Adrenal gland (tissue), 12 donors: ENCODE measurements around the gene VIPR1. TPM values are rescaled to one million over a fixed set of nuclear protein-coding genes. Genes with fewer than 3 reads are reported as not detected.

Experiments
- DNase-seq, 7 donors: peaks; one replicate each; pipeline ENCODE4 v3.0.0-alpha.2; 2019 to 2020
- H3K27ac ChIP-seq, 5 donors: fragments of 200-600 bp; sonication (generic) in 4 of 5; 1 replicate in 3 of 5; 2 replicates in 2 of 5; pipeline versions ENCODE4 v1.5.1 to v1.8.0; 2016 to 2020; ENCODE audit warnings: mild to moderate bottlenecking in 1 of 5
- H3K27me3 ChIP-seq: fragments of 200-600 bp; 2 replicates; pipeline ENCODE4 v1.8.0; 2021
- H3K36me3 ChIP-seq, 2 donors: fragments of 200-600 bp; replicated peaks in 1 of 2; 1 replicate in 1 of 2; 2 replicates in 1 of 2; pipeline versions ENCODE4 v1.5.1 to v1.8.0; 2018 to 2022
- H3K4me1 ChIP-seq, 2 donors: fragments of 200-600 bp; replicated peaks in 1 of 2; 1 replicate in 1 of 2; 2 replicates in 1 of 2; pipeline versions ENCODE4 v1.5.1 to v1.8.0; 2018 to 2021
- H3K4me3 ChIP-seq, 4 donors: fragments of 200-600 bp; sonication (generic) in 3 of 4; one replicate each; pipeline ENCODE4 v1.5.1; 2016 to 2018
- H3K9me3 ChIP-seq, 3 donors: fragments of 200-600 bp; sonication (generic) in 1 of 3; replicated peaks in 1 of 3; 1 replicate in 2 of 3; 2 replicates in 1 of 3; pipeline versions ENCODE4 v1.5.1 to v1.8.0; 2016 to 2021
- CTCF ChIP-seq, 6 experiments: fragments of 450-650 bp in 4 of 6; fragments of 200-600 bp in 2 of 6; sonication (generic) in 1 of 6; IDR thresholded peaks; 1 replicate in 5 of 6; 2 replicates in 1 of 6; pipeline versions ENCODE4 v1.5.1 to v1.8.0; 2016 to 2021; ENCODE audit warnings: antibody characterized with exemption in 6 of 6, mild to moderate bottlenecking in 2 of 6, moderate library complexity in 1 of 6
- POLR2A ChIP-seq, 2 donors: fragments of 450-650 bp; IDR thresholded peaks; one replicate each; pipeline ENCODE4 v1.6.1; 2017; ENCODE audit warnings: antibody characterized with exemption in 2 of 2, mild to moderate bottlenecking in 2 of 2, moderate library complexity in 1 of 2
- WGBS, 4 donors: extraction: QIAGEN DNeasy Blood & Tissue Kit in 2 of 4; methylation state at CpG; one replicate each; pipeline versions ENCODE4 v1.1.5 to v1.1.7; 2013 to 2017; 5-methylcytosine and 5-hydroxymethylcytosine counted together
- intact Hi-C, 2 donors: fragments of 100-400 bp; cut with DNase I; formaldehyde crosslinking; loops; one replicate each; pipeline versions ENCODE4 v1.14.1 to v1.15.0; 2022 to 2023
- polyA plus RNA-seq, 3 donors: library from polyadenylated mRNA; stranded (reverse); fragments of 200-250 nt in 2 of 3; fragments of 350-450 nt in 1 of 3; fragmentation: Illumina TruSeq in 1 of 3; extraction: RNeasy Lipid Tissue Mini Kit (QIAGEN cat#74804) in 1 of 3; gene quantifications; one replicate each; pipeline ENCODE4 v1.2.3, GENCODE V29; 2013 to 2014
- total RNA-seq, 9 donors: library from RNA; depleted of rRNA in 4 of 9; stranded (reverse); fragments of >200 nt in 4 of 9; fragments of 120-200 nt in 1 of 9; fragmentation: NEBNext Ultra II Directional in 1 of 9; extraction: Animal tissue kit (Norgen Biotek cat#: 25700) in 1 of 9; gene quantifications; one replicate each; pipeline versions ENCODE4 v1.1.0 to v1.2.4, GENCODE V29; 2013 to 2023
- donor health status: healthy with polysubstance abuse.
- donor health status: Bipolar disorder and iron deficiency.
- donor health status: DM: yes; HTN: yes; CAD: no.
- donor health status: DM: no; HTN: no; CAD: no.
- donor health status: DM: no; HTN: no; CAD: no.
- donor health status: DM: yes; HTN: yes; CAD: no.

The VIPR1 gene
- total and polyA plus RNA-seq, 12 donors, result 0.55 to 24.4 (median 3.5) TPM

DNA sequence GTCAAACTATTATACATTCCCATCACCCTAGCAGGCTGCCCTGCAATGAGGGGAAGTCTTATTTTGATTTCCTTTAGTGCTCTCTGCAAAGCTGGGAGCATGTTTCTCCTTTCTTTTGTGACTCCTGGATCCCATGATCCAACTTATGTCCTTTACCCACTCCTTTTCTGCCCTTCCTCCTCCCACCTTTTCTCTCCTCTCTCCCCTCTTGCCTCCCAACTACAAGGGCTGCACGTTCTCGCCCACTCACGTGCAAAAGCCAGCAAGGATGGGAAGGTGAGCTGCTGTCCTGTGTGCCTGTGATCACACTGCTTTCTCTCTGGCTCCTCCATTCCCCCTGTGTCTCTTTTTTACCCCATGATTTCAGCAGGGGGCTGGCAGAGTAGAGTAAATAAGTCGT lies 6.1 kb downstream of the VIPR1 start:
- TF ChIP-seq CTCF (IDR thresholded peaks at IDR 0.05) (no peak), POLR2A (IDR thresholded peaks at IDR 0.05) (no peak)

DNA sequence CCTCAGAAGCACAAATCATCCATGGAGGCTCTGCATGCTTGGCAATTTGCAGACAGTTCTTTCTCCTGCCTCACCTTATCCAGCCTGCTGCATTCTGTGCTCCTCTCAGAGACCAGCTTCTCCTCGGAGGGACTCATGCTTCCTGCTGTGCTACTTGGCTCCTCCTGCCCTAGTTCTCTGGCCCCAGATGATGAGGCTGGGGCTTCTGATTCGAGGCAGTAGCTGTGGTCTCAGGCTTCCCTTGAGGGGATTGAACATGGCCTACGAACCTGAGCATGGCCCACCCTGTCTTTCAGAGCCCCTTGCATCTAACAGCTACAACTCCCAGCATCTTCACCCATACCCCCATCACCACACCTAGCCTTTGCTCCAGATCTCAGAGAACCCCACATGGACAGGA lies 6.7 kb downstream of the VIPR1 start:
- no peak overlapping the region for H3K4me3 ChIP-seq
- H3K36me3 ChIP-seq, result no peaks in the 10 kb centered on the region
- no peaks in the 10 kb centered on the region for H3K27me3 ChIP-seq
- H3K27ac ChIP-seq, result no peak overlapping the region
- H3K4me1 ChIP-seq, result no peaks in the 10 kb centered on the region
- TF ChIP-seq CTCF (IDR thresholded peaks at IDR 0.05) (no peak), POLR2A (IDR thresholded peaks at IDR 0.05) (no peak)
- intact Hi-C loops, result no loop called here
- 38 to 82% (median 68%) methylated on average over 3 of the region's 3 CpGs for WGBS, 4 donors
- no peaks in the 10 kb centered on the region for H3K9me3 ChIP-seq
- DNase-seq, result no peak

More for the DNA sequence above, 6.1 kb downstream of the VIPR1 start:
- Histone ChIP-seq H3K36me3 (no peaks in the 10 kb centered on the region), H3K9me3 (no peaks in the 10 kb centered on the region), H3K27me3 (no peaks in the 10 kb centered on the region), H3K4me1 (no peaks in the 10 kb centered on the region), H3K4me3 (no peak overlapping the region), H3K27ac (no peak overlapping the region)
- intact Hi-C loops, result no loop called here
- WGBS, 4 donors, result 50 to 67% (median 59%) methylated on average over 4 of the region's 4 CpGs
- no peak for DNase-seq

- Histone ChIP-seq H3K36me3 (no peaks in the 10 kb centered on the region), H3K27me3 (no peaks in the 10 kb centered on the region), H3K4me3 (no peak overlapping the region), H3K4me1 (no peaks in the 10 kb centered on the region), H3K9me3 (no peaks in the 10 kb centered on the region), H3K27ac (no peak overlapping the region)
- no peak for DNase-seq
- intact Hi-C loops, result no loop called here
- WGBS, 4 donors, result 69 to 86% (median 77%) methylated on average over 4 of the region's 4 CpGs
- TF ChIP-seq CTCF (IDR thresholded peaks at IDR 0.05) (no peak), POLR2A (IDR thresholded peaks at IDR 0.05) (no peak)
Observed at GRCh38 chr3:42510325-42510724, 7.9 kb downstream of the VIPR1 start.

GRCh38 chr3:42511201-42511600 lies 8.8 kb downstream of the VIPR1 start:
- Histone ChIP-seq H3K27me3 (no peaks in the 10 kb centered on the region), H3K27ac (no peak overlapping the region), H3K9me3 (no peaks in the 10 kb centered on the region), H3K4me3 (no peak overlapping the region), H3K4me1 (no peaks in the 10 kb centered on the region), H3K36me3 (no peaks in the 10 kb centered on the region)
- DNase-seq, result no peak
- 73 to 90% (median 79%) methylated on average over 1 of the region's 1 CpG for WGBS, 4 donors
- intact Hi-C loops, result no loop called here
- TF ChIP-seq CTCF (IDR thresholded peaks at IDR 0.05) (no peak), POLR2A (IDR thresholded peaks at IDR 0.05) (no peak)
